Loucy (cell line): ENCODE results near the gene CARD8.

Experiments used
- EZH2phosphoT487 ChIP-seq: fragments of 200-600 bp; IDR thresholded peaks from 2 replicates; pipeline ENCODE4 v1.6.1; 2018; ENCODE audit warnings: antibody characterized with exemption, mild to moderate bottlenecking, moderate library complexity, borderline replicate concordance
- TF ChIP-seq, protein P1 (sequence below): fragments of 200-600 bp; sonication (generic); conservative IDR thresholded peaks from 2 replicates; pipeline ENCODE4 v1.5.1; 2014; ENCODE audit warnings: mild to moderate bottlenecking, antibody characterized with exemption, low read length

DNA sequence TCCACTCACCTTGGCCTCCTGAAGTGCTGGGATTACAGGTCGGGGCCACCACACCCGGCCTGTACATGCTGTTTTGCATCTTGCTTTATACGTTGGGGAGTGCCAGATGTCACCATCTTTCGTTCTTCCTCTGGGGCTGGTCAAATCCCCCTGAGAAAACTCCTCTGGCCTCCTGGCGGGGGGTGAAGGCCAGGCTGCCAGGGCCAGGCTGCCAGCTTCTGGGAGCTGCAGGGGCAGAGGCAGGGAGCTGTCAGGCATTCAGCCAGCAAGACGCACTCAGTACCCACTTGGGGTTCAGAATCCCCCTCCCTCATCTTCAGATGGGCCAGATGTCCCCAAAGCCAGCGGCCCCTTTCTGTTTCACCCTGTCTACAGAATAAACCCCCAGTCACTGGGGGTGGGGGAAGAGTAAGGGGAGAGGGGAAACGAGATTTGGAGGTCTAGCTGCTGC, 69.1 kb downstream of the CARD8 start:
- TF ChIP-seq, protein P1, sequence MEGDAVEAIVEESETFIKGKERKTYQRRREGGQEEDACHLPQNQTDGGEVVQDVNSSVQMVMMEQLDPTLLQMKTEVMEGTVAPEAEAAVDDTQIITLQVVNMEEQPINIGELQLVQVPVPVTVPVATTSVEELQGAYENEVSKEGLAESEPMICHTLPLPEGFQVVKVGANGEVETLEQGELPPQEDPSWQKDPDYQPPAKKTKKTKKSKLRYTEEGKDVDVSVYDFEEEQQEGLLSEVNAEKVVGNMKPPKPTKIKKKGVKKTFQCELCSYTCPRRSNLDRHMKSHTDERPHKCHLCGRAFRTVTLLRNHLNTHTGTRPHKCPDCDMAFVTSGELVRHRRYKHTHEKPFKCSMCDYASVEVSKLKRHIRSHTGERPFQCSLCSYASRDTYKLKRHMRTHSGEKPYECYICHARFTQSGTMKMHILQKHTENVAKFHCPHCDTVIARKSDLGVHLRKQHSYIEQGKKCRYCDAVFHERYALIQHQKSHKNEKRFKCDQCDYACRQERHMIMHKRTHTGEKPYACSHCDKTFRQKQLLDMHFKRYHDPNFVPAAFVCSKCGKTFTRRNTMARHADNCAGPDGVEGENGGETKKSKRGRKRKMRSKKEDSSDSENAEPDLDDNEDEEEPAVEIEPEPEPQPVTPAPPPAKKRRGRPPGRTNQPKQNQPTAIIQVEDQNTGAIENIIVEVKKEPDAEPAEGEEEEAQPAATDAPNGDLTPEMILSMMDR, result no peak
- no peak for TF ChIP-seq EZH2phosphoT487
